Fibroblast of peridontal ligament (primary cell): ENCODE results near the gene FNDC3B.

Experiments used
- DNase-seq: peaks from one replicate; pipeline ENCODE4 v3.0.0-alpha.2; 2010; ENCODE audit errors: extremely low read depth

Gene FNDC3B

DNA sequence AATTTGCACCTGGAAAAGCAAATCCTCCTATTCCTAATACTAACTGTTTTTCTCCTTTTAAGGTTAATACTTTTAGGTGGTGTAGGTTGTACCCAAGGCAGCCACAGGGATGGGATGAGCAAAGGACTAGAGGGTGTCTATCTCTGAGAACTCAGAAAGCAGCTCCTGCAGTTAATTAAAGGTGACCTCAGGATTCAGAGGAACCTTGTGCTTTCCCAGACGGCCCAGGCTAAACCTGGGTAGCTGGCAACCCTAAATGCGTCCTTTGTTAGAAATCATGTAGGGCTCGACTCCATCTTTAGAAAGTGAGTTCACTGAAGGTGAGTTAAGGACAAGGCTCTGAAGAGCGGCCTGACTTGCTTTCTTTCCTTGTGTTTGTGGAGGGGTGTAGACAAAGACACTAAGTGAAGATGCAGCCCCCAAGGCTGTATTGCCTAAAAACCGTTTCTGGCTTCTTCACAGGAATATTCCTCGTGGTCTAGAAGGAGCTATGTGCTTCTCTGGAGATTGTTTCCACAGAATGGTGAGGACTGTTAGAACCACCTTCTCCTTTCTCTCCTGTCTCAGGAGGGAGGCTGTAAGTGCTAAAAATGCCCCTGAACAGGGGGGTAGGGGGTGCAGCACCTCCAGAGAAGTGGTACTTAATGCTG is 14.9 kb downstream of the FNDC3B start:
- no peak for DNase-seq

DNA sequence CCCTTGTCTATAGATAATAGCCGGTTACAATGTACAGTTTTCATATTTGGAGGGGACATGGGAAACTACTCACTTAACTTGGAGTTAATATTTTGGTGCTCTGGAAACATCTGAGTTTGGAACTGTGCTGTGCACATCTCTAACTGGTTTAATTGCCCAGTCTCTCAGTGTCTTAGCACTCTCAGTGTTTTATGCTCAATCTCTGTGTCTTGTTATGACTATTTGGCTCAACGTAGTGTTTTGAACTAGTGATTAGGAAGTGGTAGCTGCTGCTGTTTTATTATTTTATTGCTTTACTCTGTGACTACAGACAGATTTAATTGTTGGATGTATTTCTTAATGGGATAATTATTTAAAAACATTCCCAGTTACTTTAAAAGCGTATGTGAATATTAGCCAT is 17.0 kb downstream of the FNDC3B start:
- no peak for DNase-seq

DNA sequence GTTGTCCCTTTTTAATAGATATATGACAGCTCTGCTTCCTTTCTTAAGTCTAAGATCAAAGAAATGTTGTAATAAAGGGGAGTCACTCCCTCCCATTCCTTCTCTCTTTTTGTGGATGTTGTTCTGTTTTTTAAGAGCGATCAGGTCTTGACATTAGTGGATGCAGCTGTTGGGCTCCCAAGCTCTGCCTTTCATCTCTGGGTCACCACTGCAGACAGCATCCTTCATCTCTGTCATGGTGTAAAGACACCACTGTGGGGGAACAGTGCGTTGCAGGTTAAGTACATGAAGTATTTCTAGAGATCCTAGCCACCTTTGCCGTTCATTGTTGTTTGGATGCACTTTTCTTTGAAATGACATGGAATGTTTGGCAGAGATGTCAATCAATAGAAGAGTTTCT is 17.7 kb downstream of the FNDC3B start:
- DNase-seq = no peak

DNA sequence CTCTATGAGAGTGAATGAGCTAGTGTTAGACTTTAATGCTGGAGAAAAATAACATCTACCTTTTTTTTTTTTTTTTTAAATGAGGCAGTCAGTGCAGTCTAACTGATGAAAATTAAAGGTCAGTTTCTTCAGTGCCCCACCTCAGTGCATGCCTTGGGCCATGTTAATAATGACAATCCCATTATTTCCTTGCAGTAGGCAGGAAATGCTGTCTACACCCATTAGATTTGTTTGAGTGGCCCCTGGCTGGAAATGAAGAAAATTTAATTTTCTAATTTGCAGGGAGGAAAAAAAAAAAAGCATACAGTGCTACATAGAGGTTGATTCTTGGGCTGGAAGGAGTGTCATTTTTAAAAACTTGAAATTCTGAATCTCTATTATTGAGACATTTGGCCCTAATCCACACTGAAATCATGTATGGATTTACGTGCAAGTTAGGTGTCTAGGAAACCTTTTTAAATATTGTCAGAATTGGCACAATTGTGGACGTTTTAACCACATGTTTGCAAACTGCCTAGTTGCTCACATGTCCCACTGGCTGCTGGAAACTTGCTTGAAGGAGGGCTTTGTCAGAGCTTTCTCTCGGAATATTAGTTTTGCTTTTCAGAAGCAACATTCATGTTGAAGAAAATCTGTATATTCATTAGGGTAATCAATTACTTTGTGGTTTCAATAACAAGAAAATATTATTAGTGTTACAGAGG is 18.4 kb downstream of the FNDC3B start:
- no peak for DNase-seq

DNA sequence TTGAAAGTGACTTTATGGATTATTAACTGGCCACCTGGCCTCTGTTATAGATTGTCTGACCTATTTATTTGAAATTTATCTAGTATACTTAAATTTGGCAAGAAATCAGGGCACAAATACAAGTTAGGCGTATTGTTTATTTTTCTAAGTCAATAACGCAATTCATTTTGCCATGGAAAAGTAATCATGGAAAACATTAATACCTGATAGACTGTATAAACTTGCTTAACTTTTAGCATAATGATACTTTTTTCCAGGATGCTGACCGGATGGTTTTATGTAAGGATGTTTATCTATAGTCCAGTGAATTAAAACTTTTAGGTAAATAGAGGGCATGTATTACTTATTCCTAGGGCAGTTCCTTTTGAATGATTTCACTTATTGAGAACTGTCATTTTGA is 20.2 kb downstream of the FNDC3B start:
- DNase-seq = no peak

DNA sequence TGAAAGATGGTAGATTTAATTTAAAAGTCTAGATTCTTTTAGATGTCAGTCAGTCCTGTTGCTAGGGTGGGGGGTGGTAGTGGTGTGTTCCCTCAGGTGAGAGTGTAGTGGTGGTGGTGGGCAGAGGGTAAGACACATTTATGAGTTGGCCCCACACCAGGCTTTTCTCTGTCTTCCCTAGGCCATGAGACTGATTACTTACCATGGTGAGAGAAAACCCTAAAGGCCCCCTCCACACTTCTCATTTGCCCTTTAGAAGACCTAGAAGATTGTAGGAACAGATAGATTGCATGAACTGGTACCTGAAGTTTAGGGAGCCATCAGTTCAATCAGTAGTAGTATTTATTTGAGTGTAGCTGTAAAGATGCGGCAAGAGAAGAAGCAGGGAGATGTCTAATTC is 20.9 kb downstream of the FNDC3B start:
- no peak for DNase-seq

DNA sequence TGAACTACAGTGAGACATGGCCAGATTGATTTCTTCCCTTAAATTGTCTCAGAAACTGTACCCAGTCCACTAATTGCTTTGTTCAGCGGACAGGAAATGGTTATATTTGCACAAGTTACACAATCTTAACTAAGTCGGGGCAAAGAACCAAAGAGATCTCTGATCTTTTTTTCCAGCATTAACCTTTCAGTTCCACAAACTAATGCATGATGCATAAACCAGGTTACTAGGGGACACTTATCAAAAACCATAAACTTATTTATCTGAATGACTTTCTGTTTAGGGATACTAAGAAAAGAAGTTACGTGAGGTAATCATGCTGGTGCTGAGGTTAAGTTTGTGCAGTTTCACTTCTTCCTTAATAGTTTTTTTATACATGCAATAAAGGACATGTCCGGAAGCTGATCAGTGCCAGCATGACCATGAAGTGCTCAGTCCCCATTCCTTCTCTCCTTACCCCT is 22.4 kb downstream of the FNDC3B start:
- DNase-seq = peak; percentile 65

DNA sequence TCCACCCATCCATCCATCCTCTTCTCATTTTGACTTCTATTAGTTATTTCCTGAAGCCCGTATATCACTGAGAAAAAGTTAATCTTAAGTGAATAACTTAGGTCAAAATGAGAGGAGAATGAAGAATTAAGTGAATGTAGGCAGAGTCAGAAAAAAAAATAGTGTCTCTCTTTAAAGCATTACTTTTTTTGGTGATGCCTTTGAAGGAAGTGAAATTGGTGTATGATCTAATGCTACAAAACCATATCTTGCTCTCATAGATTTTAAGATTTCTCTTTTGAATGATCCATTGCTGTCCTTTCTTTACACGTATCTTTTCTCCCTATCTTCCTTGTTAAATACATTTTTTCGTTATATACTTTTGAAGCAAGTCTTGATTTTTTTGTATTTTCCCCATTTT is 23.4 kb downstream of the FNDC3B start:
- no peak for DNase-seq

DNA sequence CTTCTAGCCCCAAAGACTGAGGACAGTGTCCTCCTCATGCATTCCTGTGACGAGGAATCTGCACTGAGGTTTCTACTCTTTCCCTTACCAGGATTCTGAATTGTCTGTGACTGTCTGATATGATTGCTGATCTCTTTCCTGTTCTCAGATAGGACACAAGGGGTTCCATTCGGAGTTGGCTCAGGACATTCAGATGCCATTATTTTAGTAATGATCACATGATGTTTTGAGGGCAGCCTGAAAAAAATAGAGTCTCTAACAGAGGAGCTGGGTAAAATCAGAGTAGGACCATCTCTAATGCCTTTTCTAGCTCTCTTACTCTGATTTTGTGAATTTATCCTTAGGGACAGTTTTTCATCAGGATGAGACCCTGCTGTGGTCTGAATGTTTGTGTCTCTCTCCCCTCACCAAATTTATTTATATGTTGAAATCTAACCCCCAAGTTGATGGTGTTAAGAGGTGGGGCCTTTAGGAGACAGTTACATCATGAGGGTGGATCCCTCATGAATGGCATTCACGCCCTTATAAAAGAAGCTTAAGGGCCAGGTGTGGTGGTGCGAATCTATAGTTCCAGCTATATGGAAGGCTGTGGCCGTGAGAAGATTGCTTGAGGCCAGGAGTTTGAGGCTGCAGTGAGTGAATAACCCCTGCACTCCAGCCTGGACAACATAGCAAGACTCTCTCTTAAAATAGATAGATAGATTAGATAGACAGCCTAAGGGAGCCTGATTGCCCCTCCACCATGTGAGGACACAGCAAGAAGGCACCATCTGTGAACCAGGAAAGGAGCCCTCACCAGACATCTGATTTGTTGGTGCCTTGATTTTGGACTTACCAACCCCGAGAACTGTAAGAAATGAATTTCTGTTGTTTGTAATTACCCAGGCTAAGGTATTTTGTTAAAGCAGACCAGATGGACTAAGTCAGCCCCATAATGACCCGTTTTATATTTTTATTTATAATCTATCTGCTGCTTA is 24.4 kb downstream of the FNDC3B start:
- DNase-seq = no peak

DNA sequence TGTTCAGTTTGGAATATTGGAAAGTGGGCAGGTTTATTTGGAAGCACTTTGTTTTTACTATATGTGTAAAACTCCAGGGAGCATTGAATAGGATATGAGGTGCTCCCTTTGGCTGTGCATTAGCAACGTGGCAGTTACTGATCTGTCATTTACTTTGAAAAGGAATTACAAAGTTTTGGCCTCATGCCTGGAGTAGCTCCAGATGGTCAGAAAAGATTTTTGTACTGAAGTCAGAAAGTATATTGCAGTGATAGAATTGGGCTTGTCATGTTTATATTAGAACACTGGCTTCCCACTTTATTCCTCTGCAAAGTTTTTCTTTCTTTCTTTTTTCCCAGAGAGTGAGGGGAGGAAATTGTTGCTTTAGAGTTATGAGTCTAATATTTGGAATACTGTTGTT is 26.1 kb downstream of the FNDC3B start:
- peak; percentile 90 for DNase-seq

DNA sequence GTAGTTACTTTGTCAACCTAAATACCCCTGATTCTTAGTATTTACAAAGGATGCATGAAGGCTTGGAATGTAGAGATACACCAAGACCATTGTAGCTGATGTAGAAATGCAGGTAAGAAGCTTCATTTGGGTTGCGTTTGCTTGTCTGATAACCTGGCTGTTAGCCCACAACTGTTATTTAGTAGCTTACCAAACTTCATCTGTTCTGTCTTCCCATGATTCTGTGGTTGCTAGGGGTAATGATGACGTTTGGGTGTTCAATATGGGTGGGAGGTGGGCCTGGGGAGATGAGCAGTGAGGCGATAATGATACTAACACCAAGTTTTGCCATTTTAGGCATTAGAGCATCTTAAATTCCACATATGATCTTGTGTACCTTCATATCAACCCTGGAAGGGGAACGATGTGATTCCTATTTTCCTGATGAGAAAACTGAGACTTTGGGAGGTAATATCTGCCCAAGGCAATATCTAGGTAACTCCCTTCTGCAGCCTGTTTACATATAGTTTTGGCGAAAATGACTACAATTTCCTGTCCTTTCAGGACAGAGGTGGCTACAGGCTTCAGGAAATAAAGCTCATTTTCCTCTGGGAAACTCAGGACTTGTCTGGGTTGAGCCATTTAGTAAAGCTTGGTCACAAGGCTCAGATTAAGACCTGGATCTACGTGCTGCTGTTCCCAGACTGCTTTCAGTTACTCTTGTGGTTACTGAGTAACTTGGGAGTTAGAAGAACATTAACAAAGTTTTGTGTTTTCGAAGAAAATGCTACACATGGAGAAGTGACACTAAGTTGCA is 26.8 kb downstream of the FNDC3B start:
- DNase-seq = peak; percentile 67

DNA sequence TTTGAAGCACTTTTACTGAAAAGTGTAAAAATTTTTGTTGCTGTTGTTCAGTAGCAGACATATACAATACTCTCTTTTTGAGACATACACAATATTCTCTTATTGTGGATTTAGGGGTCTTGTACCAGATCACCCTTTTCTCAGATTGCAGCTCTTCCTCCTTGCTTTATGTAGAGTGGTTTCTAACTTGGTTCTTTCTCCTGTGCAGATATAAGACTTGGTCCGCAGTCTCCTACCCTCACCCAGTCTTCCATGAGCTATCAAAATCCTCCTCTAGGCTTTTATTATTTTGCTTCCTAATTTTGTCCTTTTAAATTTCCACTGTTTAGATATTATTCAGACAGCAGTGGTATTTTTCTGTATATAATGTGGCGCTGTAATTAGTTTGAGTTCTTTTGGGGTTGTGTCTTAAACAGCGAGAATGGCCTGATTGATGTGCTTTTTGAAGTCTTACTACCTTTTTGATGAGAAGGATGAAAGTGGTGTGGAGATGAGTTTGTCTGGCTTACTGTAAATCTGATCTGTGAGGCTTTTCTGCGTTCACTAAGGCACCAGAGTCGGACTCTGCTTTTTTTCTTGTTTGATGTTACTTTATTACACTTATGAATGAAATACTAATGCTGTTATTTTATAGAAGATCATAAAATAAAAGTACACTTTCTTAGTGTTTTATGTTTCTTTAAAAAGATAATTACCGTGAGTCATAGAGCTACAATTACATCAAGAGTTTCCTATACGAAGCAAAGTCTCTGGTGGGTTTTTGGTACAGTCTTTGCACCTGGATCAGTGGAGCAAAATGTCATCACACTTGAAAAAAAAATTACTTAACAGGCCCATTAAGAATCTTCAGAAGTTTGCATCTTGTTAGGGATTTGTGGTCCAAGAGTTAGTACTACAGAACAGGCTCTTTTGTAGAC is 27.8 kb downstream of the FNDC3B start:
- DNase-seq = no peak

DNA sequence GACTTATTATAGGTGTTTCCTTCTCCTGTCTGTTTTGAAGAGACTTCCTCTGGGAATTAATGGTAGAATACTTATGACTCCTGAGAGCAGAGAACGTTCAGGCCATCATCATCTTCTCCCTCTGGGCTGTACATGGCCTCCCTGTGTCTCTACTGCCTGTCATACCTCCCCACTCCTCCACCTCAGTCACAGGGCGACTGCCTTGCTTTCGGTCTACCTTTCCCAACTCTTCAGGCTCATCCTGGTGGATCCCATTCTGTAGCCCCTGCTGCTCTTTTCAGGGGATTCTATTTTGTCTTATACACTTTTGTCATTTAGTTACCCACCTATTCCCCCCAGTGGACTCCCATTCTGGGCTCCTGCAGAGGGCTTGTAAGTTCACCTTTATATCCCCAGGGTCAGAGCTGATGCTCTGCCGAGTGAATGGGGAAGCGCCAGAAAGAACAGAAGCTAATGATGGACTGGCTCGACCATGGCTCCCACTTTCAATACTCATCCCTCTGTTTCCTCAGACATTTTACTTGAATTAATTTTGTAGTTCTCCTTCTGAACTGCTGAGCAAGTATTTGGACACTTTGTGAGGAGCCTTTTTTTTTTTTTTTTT is 28.6 kb downstream of the FNDC3B start:
- no peak for DNase-seq

DNA sequence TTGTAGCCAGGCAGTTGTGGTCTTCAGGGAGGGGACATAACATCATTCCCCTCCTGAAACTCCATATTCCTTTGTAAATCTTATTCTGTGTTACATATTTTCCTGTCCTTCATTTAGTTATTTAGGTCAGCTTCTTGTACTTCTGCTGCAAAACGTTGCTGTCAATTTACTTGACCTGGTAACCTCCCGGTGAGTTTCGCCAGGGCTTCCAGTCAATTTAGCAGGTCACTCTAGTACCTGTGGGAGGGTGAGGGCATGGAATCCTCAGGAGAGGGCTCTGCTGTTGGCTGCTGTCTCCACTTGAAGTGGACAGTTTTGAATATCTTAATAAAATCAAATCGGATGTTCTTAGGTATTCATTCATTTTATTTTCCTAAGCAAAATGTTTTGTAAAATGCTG is 29.6 kb downstream of the FNDC3B start:
- no peak for DNase-seq

DNA sequence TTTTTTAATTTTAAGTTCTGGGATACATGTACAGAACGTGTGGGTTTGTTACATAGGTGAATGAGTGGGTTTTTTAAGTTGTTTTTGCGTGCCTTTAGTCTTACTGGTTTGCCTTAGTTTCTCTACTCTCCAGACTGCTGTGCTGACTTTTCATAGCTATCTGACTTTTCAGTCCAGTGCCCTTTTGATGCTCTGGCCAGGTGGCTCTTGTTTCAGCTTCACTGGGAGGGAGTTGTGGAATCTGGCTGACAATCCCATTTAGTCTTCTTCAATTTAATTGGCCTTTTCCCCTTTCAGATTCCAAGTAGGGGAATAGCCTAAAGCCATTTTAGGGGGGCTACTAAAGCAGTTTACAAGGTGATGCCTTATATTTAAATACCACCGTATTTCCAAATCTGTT is 30.1 kb downstream of the FNDC3B start:
- no peak for DNase-seq

DNA sequence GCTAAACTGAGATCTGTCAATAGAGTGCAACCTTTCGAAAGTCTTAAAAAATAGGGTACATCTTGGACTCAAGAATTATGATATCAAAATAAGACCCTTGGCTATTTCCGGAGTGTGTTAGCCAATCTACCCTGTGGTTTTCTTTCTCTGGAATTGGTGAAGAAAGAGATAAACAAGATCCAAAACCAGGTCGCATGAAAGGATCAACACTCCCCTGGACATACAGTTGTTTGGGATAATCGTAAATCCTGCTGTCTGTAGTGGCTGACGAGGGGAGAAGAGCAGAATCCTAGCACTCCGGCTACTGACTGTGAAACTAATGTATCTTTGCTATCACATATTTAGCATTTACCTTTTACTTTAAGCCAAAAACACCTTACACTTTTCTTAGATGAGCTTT is 30.9 kb downstream of the FNDC3B start:
- no peak for DNase-seq

DNA sequence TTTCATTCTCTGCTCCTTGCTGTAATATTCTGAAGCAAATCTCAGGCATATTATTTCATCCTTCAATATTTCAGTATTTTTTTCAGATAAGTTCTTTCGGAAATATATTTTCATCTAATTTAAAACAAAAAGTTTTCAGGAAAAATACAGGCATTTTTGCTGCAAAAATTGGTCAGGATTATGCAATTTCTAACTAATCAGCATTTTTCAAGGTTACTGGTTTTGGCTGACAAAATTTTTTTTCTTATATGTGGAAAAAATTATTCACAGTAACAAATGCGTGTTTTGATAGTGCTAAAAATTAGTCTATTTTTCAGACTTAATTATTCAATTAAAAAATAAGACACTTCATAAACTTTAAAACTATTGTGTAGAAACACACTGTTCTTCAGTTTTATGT is 31.4 kb downstream of the FNDC3B start:
- no peak for DNase-seq

DNA sequence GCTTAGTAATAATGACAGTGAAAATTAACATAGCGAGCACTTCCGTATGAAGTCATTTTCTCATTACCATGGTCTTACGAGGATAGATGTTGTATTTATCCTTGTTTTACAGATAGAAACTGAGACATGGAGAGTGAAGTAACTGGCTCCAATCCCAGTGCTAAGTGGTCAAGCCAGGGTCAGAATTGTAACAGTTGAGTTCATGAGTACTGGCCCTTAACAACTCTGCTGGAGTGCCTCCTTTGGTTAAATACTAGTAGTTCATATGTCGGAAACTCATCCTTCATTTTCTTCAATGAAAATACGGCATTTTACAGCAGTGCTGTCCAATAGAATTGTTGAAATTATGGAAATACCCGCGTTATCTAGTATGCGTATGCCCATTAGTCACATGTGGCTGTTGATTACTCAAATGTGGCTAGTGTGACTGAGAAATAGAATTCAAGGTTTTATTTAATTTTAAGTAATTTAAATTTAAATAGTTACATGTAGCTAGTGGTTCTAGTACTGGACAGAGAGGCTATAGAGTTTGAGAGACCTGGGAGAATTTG is 32.5 kb downstream of the FNDC3B start:
- DNase-seq = no peak

DNA sequence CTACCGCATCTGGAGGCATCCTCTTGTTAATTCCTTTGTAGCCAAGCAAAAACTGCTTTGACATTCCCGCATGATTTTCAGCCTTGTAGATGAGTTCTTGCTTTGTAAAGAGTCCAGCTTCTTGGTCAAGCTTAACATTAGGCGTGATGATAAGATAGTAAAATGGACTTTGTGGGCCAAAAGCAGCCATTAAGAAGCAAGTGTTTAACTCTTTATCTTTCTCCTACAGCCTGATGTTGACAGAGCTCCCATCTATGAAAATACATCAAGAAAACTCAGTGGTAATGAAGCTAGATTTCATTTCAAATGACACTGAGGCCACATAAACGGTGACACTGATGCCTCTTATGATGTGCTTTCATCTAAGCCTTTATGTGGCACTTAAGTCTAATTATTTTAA is 33.2 kb downstream of the FNDC3B start:
- no peak for DNase-seq
